ENCODE measurements around the gene TEX9. TPM values are rescaled to one million over a fixed set of nuclear protein-coding genes. Genes with fewer than 3 reads are reported as not detected.
"Not testable (repeated sequence)": the region's sequence is repeated elsewhere in the genome, so short reads cannot be mapped to it uniquely, and the experiment has no call there.

Gene TEX9
- total RNA-seq, 4 donors from 2014 or later, result 1.8 to 19.2 (median 5.6) TPM

- intact Hi-C loops (cut with DNase I; ENCODE audit: low total_unique reads) (no loop called here), in situ Hi-C loops (cut with MboI; ENCODE audit: low pct_ligation_motif_present in 1 of 4, low pct_unique_long_range_greater_than_20kb in 1 of 4, low sequenced_read_pairs in 3 of 4) (no loop called here)
- WGBS, 2 donors (ENCODE audit: low coverage in 1 of 2), result 82 to 86% methylated on average over 3 of the region's 3 CpGs
- H3K27me3 ChIP-seq, result no peaks in the 10 kb centered on the region
- no peak overlapping the region for H3K27ac ChIP-seq
- H3K36me3 ChIP-seq, result no peaks in the 10 kb centered on the region
- no peak for DNase-seq
- peaks cover 0 to 14% (median 9%) of the 10 kb centered on the region in 4 donors for H3K4me1 ChIP-seq
- TF ChIP-seq POLR2AphosphoS5 (IDR thresholded peaks at IDR 0.05) (no peak), EP300 (IDR thresholded peaks at IDR 0.05; ENCODE audit: low read depth) (no peak), CTCF (IDR thresholded peaks at IDR 0.05) (no peak), POLR2A (IDR thresholded peaks at IDR 0.05) (no peak)
- no peaks in the 10 kb centered on the region for H3K9me3 ChIP-seq
- no peak overlapping the region for H3K4me3 ChIP-seq
Measured at GRCh38 chr15:56367156-56367555, 1.9 kb downstream of the TEX9 start.

GRCh38 chr15:56369234-56369633 lies 4.0 kb downstream of the TEX9 start:
- H3K4me3 ChIP-seq, result no peak overlapping the region
- H3K27me3 ChIP-seq, result no peaks in the 10 kb centered on the region
- in situ Hi-C loops (cut with MboI; ENCODE audit: low pct_ligation_motif_present in 1 of 4, low pct_unique_long_range_greater_than_20kb in 1 of 4, low sequenced_read_pairs in 3 of 4), result no loop called here
- DNase-seq, result no peak
- no peaks in the 10 kb centered on the region for H3K36me3 ChIP-seq
- no peak for TF ChIP-seq CTCF (IDR thresholded peaks at IDR 0.05)
- no peak for TF ChIP-seq POLR2A (IDR thresholded peaks at IDR 0.05)
- no peak for TF ChIP-seq POLR2AphosphoS5 (IDR thresholded peaks at IDR 0.05)
- TF ChIP-seq EP300 (IDR thresholded peaks at IDR 0.05; ENCODE audit: low read depth), result no peak
- H3K27ac ChIP-seq, result no peak overlapping the region
- WGBS, 2 donors (ENCODE audit: low coverage in 1 of 2), result 85 to 93% methylated on average over 4 of the region's 4 CpGs
- no peaks in the 10 kb centered on the region for H3K9me3 ChIP-seq
- H3K4me1 ChIP-seq, result peaks cover 0 to 14% (median 9%) of the 10 kb centered on the region in 4 donors
- intact Hi-C loops (cut with DNase I; ENCODE audit: low total_unique reads), result no loop called here

GRCh38 chr15:56371495-56372147 lies 6.4 kb downstream of the TEX9 start:
- no peak for DNase-seq
- Histone ChIP-seq H3K27me3 (no peaks in the 10 kb centered on the region), H3K4me1 (peaks cover 0 to under 1% (median 0%) of the 10 kb centered on the region in 4 donors), H3K4me3 (no peak overlapping the region), H3K9me3 (no peaks in the 10 kb centered on the region), H3K36me3 (no peaks in the 10 kb centered on the region), H3K27ac (no peak overlapping the region)
- TF ChIP-seq POLR2A (IDR thresholded peaks at IDR 0.05), result no peak
- TF ChIP-seq POLR2AphosphoS5 (IDR thresholded peaks at IDR 0.05), result no peak
- TF ChIP-seq EP300 (IDR thresholded peaks at IDR 0.05; ENCODE audit: low read depth), result no peak
- TF ChIP-seq CTCF (IDR thresholded peaks at IDR 0.05), result no peak
- 57 to 63% methylated on average over 2 of the region's 2 CpGs for WGBS, 2 donors (ENCODE audit: low coverage in 1 of 2)
- intact Hi-C loops (cut with DNase I; ENCODE audit: low total_unique reads), result no loop called here
- in situ Hi-C loops (cut with MboI; ENCODE audit: low pct_ligation_motif_present in 1 of 4, low pct_unique_long_range_greater_than_20kb in 1 of 4, low sequenced_read_pairs in 3 of 4), result no loop called here

GRCh38 chr15:56374693-56375092 lies 9.5 kb downstream of the TEX9 start:
- H3K9me3 ChIP-seq; intact Hi-C loops (cut with DNase I; ENCODE audit: low total_unique reads); H3K27me3 ChIP-seq; DNase-seq; in situ Hi-C loops (cut with MboI; ENCODE audit: low pct_ligation_motif_present in 1 of 4, low pct_unique_long_range_greater_than_20kb in 1 of 4, low sequenced_read_pairs in 3 of 4); H3K36me3 ChIP-seq; H3K4me1 ChIP-seq; H3K4me3 ChIP-seq; H3K27ac ChIP-seq: not testable (repeated sequence)
- WGBS, 2 donors (ENCODE audit: low coverage in 1 of 2), result 93 to 95% methylated on average over 2 of the region's 2 CpGs

- H3K4me3 ChIP-seq; in situ Hi-C loops (cut with MboI; ENCODE audit: low pct_ligation_motif_present in 1 of 4, low pct_unique_long_range_greater_than_20kb in 1 of 4, low sequenced_read_pairs in 3 of 4); H3K4me1 ChIP-seq; H3K27me3 ChIP-seq; DNase-seq; H3K9me3 ChIP-seq; H3K27ac ChIP-seq; intact Hi-C loops (cut with DNase I; ENCODE audit: low total_unique reads); H3K36me3 ChIP-seq: not testable (repeated sequence)
- WGBS, 2 donors (ENCODE audit: low coverage in 1 of 2), result 93 to 95% methylated on average over 2 of the region's 2 CpGs
Measured at GRCh38 chr15:56377822-56378221, 12.6 kb downstream of the TEX9 start.

Data from transverse colon (tissue), 4 donors.